Fibroblast of villous mesenchyme (primary cell): ENCODE results near the gene COPS8. TPM values are rescaled to one million over a fixed set of nuclear protein-coding genes. Genes with fewer than 3 reads are reported as not detected.
A peak's percentile ranks its signal among the peaks of the same experiment; 100 is the strongest.

Experiments used
- DNase-seq: peaks from one replicate; pipeline ENCODE4 v3.0.0-alpha.2; 2010; ENCODE audit warnings: low read depth
- H3K4me3 ChIP-seq: 2 replicates; pipeline ENCODE4 v1.5.1; 2011; ENCODE audit warnings: low read depth, mild to moderate bottlenecking, low read length
- CTCF ChIP-seq: IDR thresholded peaks from 2 replicates; pipeline ENCODE4 v1.5.1; 2012; ENCODE audit warnings: low read depth, mild to moderate bottlenecking, low read length; ENCODE audit not compliant: insufficient read depth
- total RNA-seq: library from RNA; depleted of rRNA; stranded (reverse); fragments of >200 nt; gene quantifications from 2 replicates; pipeline ENCODE4 v1.2.3, GENCODE V29; 2012

COPS8 gene
- total RNA-seq = 78.3 and 98.0 TPM in 2 replicates

GRCh38 chr2:237085248-237086221 lies at the start of gene COPS8:
TSS of gene COPS8 (plus strand) at chr2:237085889. CDS start at chr2:237085965, 76 bp downstream.
- peak; percentile 21 for TF ChIP-seq CTCF
- DNase-seq = peak; percentile 95
- peak within 1 kb of the TSS; percentile 86 for H3K4me3 ChIP-seq

DNA sequence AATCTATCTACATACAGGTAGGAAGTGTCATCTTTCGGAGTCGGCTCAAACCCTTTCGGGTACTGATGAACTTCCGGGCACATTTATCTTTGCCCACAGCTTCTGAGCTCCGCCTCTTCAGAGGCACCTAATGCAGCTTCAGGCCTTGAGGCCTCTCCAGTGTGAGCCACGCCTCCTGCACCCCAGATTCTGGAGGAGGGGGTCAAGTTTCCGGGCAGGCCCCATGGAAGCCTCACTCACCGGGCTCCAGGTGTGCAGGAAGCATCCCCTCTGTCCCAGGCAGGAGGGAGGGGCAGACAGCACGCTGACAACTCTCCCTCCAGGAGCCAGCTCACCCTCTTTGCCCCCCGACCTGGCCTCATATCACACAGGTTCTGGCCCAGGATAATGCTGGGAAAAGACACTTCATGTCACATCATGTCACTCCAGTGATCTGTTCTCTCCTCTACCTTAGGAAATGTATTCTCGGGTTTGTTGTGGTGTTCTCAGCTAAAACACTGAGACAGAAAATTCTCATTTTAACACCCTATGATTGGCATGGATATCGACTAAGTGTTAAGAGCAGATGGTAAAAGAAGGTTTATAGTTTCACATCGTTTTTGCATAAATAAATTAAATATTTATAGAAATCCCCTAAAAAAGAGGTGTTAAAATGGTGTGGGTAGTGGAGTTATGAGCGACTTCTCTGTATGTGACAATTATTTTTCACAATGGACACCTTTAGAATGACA lies 46.2 kb upstream of the COPS8 start:
- DNase-seq = no peak
- no peak overlapping the region for H3K4me3 ChIP-seq
- no peak for TF ChIP-seq CTCF

GRCh38 chr2:237041231-237041630 lies 44.5 kb upstream of the COPS8 start:
- DNase-seq = no peak
- TF ChIP-seq CTCF = no peak
- no peak overlapping the region for H3K4me3 ChIP-seq

DNA sequence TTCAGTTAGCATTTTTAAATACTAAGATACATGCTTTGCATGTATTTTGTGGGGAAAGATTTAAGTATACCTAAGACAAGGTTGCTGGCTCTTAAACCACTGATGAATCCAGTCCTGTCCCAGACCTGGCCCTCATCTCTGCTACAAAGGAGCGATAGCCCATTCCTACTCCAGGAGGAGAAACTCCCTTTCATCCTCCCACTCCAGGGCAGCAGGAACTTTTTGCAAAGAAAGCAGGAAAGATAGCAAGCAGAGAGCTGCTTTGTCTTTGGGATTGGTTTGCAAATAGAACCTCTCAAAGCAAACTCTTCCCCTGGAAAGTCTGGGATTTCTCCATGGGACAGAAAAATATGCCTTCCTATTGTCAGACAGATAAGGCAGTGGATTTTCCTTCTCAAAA lies 43.6 kb upstream of the COPS8 start:
- no peak overlapping the region for H3K4me3 ChIP-seq
- TF ChIP-seq CTCF = no peak
- no peak for DNase-seq

GRCh38 chr2:237043866-237044265 lies 41.8 kb upstream of the COPS8 start:
- TF ChIP-seq CTCF = no peak
- no peak overlapping the region for H3K4me3 ChIP-seq
- no peak for DNase-seq

DNA sequence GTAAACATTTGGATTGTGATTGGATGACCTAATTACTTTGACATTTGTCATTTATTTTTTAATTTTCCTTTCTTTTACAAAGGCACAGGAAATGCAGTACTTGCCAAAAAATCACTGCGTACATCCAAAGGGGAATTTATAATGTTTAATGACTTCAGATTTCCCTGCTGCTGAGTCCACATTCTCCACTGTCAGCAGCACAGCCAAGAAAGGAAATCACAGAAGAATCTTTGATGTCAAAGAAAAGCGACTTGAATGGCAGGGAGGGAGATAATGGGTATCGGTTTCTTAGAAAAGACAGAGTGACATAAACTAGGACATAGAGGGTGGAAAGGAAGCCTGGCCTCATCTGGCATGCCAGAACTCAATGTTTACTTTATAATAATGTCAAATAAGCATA lies 41.4 kb upstream of the COPS8 start:
- no peak overlapping the region for H3K4me3 ChIP-seq
- no peak for DNase-seq
- no peak for TF ChIP-seq CTCF
